ENCODE results near the gene CRYBG1.
"Not testable (repeated sequence)": the region's sequence is repeated elsewhere in the genome, so short reads cannot be mapped to it uniquely, and the experiment has no call there.

CRYBG1 gene

DNA sequence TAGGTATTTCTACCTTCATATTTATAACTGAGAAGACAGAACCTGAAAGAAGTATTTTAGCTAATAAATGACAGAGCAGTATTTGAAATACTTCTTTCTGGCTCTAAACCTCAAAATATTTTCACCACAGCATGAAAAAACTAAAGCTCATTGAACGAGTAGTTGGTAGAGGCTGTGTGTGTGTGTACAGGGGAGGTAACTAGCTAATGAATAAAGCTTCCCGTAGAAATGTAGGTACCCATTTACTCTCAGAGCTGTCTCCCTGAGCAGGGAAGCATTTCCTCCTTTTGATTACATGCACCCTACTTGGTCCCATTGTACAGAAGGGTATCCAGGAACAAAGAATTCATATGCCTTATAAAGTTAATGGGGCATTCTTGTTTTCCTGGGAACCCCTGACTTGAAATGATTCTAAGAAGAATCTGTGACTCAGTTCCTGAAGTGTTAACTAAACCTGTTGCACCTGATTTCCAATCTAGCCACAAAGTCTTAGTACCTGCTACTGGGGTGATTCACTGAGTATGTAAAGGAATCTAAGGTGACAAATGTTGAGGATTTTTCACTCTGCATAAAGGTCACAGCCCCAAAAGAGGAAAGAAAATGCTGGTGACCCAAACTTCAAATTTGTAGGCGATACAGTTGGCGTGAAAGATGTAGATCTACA, 12.5 kb downstream of the CRYBG1 start:
- no peak for DNase-seq (ENCODE audit: low read depth)

DNA sequence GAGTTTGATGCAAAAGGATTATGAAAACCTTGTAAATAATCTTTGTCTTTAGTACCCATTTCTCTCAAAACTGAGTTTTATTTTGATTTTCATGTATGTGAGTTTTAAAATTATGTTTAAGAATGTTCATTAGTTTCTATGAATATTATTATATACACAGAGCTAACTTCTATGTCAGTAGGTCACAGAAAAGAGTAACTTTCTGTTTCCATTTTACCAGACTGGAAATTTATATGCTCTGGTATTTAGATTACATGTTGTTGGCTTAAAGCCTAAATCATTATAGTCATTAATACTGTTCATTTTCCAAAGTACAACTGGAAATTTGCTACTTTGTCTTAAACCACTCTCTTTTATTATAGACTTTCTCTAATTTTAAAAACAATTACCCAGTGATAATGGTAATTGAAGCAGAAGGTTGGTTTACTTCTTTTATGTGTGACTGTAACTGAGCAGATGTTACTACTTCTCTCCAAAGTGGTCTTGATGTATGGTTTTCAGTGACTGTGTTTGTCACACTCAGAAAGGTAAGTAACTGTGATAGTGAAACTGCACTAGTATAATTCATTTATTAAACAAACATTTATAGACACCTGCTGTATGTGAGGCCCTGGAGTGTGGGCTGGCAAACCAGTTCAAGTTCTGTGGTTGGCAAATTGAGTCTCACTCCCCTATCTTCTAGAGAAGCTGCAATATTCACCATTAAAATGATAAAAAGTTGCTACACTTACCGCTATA, 13.2 kb downstream of the CRYBG1 start:
- DNase-seq (ENCODE audit: low read depth), result no peak

- no peak for DNase-seq (ENCODE audit: low read depth)
Measured at GRCh38 chr6:106377061-106377540, 16.6 kb downstream of the CRYBG1 start.

DNA sequence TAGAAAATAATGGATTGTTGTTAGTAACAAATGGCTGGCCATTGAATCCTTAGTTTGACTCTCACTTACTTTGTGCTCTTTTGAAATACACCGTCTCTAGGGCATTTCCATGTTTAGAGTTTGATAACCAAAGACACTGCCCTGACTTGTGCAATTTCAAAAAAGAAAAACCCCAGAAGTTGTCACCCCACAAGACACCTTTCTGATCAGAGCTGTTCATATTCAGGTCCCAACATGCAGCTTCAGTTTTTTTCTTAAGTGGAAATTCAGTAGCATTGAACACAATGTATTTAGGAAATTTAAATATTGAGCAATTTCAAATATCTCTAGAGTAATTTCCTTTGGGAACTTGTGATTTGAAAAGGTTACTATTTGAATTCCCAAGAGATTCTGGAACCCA, 19.4 kb downstream of the CRYBG1 start:
- DNase-seq (ENCODE audit: low read depth), result no peak

GRCh38 chr6:106380407-106380806, 19.9 kb downstream of the CRYBG1 start:
- DNase-seq (ENCODE audit: low read depth), result no peak

GRCh38 chr6:106381223-106381622, 20.7 kb downstream of the CRYBG1 start:
- no peak for DNase-seq (ENCODE audit: low read depth)

- DNase-seq (ENCODE audit: low read depth), result no peak
Measured at GRCh38 chr6:106381881-106382280, 21.4 kb downstream of the CRYBG1 start.

- no peak for DNase-seq (ENCODE audit: low read depth)
Measured at GRCh38 chr6:106383573-106383972, 23.1 kb downstream of the CRYBG1 start.

GRCh38 chr6:106385530-106385929, 25.0 kb downstream of the CRYBG1 start:
- no peak for DNase-seq (ENCODE audit: low read depth)

GRCh38 chr6:106387875-106388274, 27.4 kb downstream of the CRYBG1 start:
- DNase-seq (ENCODE audit: low read depth), result no peak

GRCh38 chr6:106390088-106390487, 29.6 kb downstream of the CRYBG1 start:
- no peak for DNase-seq (ENCODE audit: low read depth)

DNA sequence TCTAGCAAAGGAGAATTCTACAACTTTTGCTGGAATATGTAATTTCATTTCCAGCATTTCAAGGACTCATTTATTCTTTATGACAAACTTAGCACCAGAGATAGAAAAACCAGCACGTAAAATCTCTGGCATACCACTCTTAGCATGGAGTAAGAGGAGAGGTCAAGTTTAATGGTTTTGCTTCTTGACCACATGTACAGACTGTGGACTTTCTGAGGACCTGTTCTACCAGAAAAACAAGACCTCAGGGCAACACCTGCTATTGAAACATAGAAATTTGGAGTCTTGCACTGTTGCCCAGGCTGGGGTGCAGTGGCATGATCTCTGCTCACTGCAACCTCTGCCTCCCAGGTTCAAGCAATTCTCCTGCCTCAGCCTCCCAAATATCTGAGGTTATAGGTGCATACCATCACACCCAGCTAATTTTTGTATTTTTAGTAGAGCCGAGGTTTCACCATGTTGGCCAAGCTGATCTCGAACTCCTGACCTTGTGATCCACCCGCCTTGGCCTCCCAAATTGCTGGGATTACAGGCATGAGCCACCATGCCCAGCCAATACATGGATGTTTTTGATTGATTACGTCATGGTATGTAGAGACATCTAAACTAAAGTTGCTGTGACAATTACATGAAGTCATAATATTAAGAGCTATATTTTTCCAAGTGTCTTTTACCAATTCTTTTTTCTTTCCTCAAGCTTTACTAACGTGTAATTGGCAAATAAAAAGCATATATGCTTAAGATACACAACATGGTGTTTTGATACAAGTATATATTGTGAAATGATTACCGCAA, 36.1 kb downstream of the CRYBG1 start:
- DNase-seq (ENCODE audit: low read depth), result no peak

GRCh38 chr6:106397431-106397830, 36.9 kb downstream of the CRYBG1 start:
- no peak for DNase-seq (ENCODE audit: low read depth)

GRCh38 chr6:106398621-106399020, 38.1 kb downstream of the CRYBG1 start:
- DNase-seq (ENCODE audit: low read depth), result no peak

DNA sequence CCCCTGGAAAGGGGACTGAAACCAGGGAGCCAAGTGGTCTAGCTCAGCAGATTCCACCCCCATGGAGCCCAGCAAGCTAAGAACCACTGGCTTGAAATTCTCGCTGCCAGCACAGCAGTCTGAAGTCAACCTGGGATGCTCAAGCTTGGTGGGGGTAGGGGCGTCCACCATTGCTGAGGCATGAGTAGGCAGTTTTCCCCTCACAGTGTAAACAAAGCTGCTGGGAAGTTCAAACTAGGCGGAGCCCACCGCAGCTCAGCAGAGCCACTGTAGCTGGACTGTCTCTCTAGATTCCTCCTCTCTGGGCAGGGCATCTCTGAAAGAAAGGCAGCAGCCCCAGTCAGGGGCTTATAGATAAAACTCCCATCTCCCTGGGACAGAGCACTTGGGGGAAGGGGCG, 44.5 kb downstream of the CRYBG1 start:
- not testable (repeated sequence) for DNase-seq (ENCODE audit: low read depth)

DNA sequence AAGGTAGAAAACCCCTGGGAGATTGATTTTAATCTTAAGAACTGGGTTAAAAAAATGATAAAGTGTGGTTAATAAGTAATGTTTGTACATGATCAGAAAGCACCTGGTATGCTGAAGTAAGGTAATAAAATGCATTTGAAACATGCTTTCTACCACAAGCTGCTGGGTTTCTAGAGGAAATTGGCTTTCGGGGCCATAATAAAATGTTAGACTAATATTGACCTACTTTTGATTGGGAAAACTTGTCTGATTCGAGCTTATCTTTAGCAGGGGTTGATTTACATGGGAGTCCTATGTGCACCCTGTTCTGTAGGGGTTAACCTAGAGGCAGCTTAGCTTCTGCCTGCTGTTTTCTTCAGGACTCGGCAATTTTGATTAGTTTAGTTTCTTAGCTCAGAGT, 50.5 kb downstream of the CRYBG1 start:
- DNase-seq (ENCODE audit: low read depth), result no peak

- DNase-seq (ENCODE audit: low read depth), result no peak
Measured at GRCh38 chr6:106411643-106412200, 51.2 kb downstream of the CRYBG1 start.

- no peak for DNase-seq (ENCODE audit: low read depth)
Measured at GRCh38 chr6:106413016-106413415, 52.5 kb downstream of the CRYBG1 start.

DNA sequence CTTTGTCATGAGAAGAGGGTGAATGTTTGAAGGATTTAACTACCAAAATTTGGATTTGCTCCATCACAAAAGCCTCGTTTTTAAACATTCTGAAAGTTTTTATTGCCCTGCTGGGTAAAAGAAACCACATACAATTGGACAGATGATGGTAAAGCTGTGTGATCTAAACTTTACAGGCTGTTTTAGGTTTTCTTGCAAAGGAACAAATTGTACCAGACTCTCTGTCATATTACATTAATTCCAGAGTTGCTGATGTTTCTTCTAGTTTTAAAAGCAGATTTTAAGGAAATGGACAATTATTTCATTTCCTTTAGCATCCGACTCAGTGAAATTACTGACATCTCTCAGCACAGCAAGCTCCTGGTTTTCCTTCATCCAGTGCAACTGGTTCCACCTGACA, 53.2 kb downstream of the CRYBG1 start:
- DNase-seq (ENCODE audit: low read depth), result no peak

- no peak for DNase-seq (ENCODE audit: low read depth)
Measured at GRCh38 chr6:106415921-106416320, 55.4 kb downstream of the CRYBG1 start.

DNA sequence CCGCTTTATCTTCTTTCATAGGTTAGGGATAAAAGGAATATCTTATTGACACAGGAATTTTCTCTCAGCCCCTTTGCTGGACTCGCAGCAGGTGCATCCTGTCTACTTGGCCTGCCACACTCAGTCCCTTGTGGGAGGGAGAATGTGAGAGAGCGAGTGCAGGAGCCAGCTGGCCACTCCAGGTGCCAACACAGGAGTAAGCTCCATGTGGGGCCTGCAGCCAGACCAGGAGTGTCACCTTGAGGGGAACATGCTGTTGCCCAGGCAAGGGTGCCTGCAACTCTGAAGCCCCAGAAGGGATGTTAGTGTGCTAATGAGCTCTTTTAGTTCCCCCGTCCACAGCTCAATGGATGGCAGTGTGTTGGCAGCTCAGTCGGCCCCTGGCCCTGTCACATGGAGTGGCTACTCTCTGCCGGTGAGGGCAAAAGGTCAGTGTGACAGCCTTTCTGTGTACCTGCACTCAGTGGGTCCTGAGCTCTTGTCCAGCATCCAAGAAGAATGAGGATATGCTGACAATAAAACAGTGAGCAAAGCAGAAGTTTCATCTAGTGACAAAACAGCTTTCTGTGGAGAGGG, 57.1 kb downstream of the CRYBG1 start:
- no peak for DNase-seq (ENCODE audit: low read depth)

Measured in GM04504 (cell line).